Limb (tissue), 2 donors: ENCODE measurements around the gene LCE4A.
"Not testable (repeated sequence)": the region's sequence is repeated elsewhere in the genome, so short reads cannot be mapped to it uniquely, and the experiment has no call there.

Experiments used
- DNase-seq, 2 donors: peaks; one replicate each; pipeline ENCODE4 v3.0.0-alpha.2; 2016; ENCODE audit errors: extremely low spot score in 2 of 2

LCE4A gene, protein sequence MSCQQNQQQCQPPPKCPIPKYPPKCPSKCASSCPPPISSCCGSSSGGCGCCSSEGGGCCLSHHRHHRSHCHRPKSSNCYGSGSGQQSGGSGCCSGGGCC

GRCh38 chr1:152707860-152708259, at the start of gene LCE4A:
LCE4A (plus strand) TSS chr1:152708160; CDS start chr1:152709076, 916 bp downstream.
- no peak for DNase-seq

DNA sequence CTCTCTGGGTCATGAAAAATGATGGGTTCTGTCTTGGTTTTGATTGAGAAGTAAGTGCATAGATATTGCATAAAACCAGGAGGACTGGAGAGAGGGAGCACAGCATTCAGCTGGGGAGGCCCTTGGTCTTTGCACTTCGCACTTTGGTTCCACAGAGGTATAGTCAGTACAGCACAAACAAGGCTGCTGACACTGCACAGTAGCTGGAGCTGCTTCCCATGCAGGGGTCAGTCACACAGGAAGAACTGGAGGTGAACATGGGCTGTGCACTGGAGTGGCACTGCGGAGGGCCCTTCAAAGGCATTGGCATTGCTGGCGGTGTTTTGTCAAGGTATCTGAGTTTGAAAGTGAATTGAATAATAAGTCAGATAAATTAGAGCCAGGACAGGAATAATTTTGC, 49.3 kb upstream of the LCE4A start:
- DNase-seq, result no peak

GRCh38 chr1:152663098-152663497, 44.9 kb upstream of the LCE4A start, which contains the start of gene LCE2D:
LCE2D (plus strand) TSS chr1:152663380; CDS start chr1:152664106, 726 bp downstream.
- DNase-seq, result no peak

DNA sequence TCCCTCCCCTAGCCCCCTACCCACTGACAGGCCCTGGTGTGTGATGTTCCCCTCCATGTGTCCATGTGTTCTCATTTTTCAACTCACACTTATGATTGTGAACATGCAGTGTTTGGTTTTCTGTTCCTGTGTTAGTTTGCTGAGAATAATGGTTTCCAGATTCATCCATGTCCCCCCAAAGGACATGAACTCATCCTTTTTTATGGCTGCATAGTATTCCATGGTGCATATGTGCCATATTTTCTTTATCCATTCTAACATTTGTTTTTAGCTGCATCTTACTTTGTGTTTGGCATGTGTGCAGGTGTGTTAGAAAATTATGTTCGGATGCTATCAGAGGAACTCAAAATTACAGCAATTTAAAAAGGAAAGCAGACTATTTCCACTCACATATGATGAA, 41.8 kb upstream of the LCE4A start:
- not testable (repeated sequence) for DNase-seq

GRCh38 chr1:152667648-152668047, 40.3 kb upstream of the LCE4A start:
- no peak for DNase-seq

DNA sequence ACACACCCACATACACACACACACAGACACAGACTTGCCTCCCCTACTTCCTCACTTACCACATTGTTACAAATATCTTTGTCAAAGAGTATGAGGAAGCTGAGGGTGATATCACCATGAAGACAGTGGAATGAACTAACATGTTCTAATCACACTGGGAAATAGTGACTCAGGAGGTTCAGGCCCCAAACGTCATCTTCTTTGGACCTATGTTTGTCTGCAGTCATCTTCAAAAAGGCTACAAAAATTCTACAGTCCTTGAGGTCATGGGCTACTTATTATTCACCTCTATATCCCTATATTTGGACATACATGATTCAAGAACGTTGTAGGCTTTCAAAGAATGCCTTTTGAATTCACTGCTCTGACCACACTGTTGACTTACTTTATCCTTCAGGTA, 34.9 kb upstream of the LCE4A start:
- DNase-seq, result no peak

GRCh38 chr1:152674983-152675382, 33.0 kb upstream of the LCE4A start, which contains the start of gene LCE2C:
LCE2C (plus strand) TSS chr1:152675279; CDS start chr1:152676016, 737 bp downstream.
- DNase-seq, result not testable (repeated sequence)

- DNase-seq, result no peak
These were observed 28.5 kb upstream of the LCE4A start for GRCh38 chr1:152679459-152679858.

GRCh38 chr1:152681616-152682015, 26.3 kb upstream of the LCE4A start:
- DNase-seq, result no peak

- DNase-seq, result no peak
These were observed 24.1 kb upstream of the LCE4A start for GRCh38 chr1:152683846-152684245.

DNA sequence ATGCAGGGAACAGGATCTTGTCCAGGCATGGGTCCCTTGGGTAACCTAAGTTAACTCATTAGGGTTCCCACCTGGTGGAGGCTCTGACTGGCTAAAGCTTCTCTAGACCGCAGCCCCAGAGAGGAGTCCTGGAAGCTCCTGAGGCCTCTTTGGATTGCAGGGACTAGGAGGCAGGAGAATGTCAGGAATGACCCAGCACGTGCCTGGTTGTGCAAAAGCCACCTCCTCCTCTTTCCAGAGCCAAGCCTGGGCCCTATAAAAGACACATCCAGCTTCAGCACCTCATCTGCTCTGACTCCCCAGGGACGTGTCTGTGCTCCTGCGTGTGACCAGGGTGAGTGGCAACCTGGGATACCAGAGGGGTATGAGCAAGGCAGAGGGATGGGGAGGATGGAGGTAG, 22.1 kb upstream of the LCE4A start, which contains the start of gene LCE2B:
LCE2B (plus strand) TSS at position 301 of the 400 bp plus-strand sequence. CDS start 721 bp downstream, outside the sequence.
- DNase-seq, result not testable (repeated sequence)

- no peak for DNase-seq
These were observed 10.0 kb upstream of the LCE4A start, which contains the start of gene LCE2A for GRCh38 chr1:152697701-152698600. LCE2A (plus strand) TSS chr1:152698345; CDS start chr1:152698902, 557 bp downstream.

DNA sequence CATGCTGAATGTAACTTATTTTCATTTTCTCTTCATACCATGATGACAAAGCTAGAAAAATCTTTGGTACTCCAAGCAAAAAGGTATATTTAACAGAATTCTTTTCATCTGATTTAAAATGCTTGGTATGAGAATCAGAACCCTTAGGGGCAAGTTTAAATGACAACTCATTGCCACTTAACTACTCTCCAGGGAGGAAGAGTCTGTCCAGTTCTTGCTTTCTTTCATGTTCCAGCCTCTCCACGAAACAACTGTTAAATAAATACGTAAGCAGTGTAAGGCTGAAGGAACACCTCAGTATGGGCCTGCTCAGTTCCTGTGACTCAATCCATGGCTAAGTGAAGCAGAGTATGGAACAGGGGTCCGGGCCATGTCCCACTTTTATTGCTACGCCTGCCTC, 8.2 kb upstream of the LCE4A start:
- no peak for DNase-seq

GRCh38 chr1:152718238-152718637, 10.3 kb downstream of the LCE4A start:
- DNase-seq, result no peak

DNA sequence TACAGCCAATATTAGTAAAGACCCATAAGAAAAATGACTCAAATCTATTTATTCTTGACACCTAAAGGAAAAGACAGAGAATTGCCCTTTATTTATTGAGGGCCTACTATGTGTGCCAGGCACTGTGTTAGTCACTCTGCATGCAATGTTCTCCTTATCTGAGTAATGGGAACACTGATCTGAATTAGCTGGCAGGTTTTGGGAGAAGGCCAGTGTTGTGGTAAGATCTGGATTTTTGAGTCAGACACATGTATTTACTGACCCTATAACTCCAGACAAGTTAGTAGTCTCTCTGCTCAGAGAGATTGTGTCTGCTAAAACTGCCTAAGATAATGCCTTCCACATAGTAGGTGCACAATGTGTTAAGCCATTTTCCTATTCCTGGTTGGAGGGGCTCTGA, 17.3 kb downstream of the LCE4A start:
- DNase-seq, result no peak

DNA sequence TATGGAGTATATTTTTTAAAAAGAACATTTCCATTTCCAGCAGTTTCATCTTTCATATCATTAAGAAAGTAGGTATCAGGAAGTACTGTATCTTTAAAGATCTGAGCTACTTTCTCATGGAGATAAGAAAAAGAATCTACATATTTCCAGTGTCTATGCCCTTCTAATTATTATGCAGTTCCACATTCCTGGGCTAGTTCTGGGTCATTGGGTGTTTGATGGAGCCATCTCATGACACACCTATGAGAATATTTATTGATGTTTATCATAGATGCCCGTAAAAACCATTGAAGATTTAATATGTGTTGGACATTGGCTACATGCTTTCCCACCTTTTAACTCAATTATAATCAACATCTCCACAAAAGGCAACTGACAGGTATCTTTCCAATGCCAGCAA, 21.0 kb downstream of the LCE4A start:
- no peak for DNase-seq

- no peak for DNase-seq
These were observed 27.7 kb downstream of the LCE4A start for GRCh38 chr1:152735648-152736047.

- no peak for DNase-seq
These were observed 30.0 kb downstream of the LCE4A start for GRCh38 chr1:152737997-152738396.

DNA sequence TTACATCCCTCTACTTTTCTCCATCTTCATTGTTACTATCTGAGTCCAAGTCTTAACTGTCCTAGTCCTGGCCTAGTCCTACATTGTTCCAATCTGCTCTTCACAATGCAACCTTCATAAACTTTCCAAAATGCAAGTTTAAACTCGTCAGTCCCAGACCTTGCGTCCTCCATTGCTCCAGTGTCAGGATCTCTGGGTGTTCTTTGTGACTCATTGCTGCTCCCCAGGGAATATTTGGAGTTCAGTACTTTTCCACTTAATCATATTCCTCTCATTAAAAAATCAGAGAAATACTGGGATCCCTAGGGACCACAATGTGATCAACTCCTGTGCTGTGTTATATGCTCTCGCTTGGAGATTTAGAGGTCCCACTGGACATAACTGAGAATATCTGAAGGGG, 31.9 kb downstream of the LCE4A start:
- no peak for DNase-seq

DNA sequence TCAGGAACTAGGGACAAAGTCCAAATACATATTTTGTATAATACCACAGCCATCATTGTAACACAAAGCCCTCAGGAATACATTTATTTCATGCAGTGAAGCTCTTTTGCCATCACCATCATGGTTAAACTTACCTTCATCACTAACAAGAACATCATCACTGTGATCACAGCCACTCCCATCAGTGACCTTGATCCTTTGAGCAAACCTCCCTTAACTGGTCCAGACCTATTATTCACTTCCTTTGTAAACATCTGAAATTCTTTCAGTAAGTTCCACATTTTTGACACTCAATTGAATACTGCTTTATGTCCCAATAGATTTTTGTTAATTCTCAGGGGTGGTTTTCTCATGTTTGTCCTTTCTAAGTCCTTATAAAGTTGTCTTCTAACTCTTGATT, 33.7 kb downstream of the LCE4A start:
- no peak for DNase-seq

DNA sequence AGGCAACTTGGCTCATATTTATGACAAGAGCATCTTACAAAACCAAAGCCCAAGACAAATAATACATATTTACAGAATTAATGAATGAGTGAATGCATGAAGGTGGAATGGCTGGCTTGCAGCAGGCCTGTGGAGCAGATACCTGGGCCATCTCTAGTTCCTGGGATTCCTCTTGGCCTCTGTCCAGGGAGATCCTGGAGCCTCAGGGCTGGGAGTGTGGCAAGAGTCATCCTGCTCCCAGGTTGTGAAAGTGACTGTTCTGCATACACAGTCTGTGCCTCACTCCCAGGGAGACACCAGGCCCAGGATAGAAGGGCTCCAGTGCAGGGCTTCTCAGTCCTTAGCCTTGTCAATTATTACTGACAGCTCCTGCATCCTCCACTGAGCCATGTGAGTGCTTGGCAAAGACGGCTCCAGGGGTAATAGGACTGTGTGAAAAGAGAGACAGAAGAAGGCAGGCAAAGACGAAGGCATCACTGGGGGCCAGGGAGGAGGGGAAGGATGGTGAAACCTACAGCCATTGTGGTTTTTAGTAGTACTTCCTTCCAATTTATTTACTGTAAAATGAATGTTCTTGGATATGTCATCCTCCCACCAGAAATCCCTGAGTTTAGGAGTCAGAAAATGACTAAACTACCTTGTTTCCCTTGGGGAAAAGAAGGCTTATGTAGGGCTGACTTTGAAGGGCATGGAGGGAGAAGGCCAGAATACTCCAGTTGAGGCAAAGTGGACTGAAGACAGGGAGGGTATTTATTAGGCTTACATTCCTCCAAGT, 35.6 kb downstream of the LCE4A start:
- no peak for DNase-seq

DNA sequence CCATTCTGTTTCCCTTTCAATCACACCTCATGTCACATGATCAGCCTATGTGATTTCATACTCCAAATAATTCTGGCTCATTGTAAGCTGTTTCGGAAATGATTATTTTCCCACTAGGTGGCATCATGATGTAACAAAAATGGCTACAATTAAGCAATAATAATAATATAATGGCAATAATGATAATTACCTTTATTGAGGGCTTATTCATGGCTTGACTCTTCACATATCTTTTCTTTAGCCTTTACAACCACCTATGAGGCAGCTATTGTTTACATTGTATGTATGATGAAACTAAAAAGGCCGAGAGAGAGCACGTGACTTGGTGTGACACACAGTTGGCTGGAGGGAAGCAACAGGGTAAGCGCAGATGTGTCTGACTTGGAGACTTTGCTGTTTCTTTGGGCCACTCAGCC, 37.3 kb downstream of the LCE4A start:
- DNase-seq, result no peak
